HG03342 (cell line): Measurements from ENCODE around the gene ZCRB1.
"Not testable (repeated sequence)": the region's sequence is repeated elsewhere in the genome, so short reads cannot be mapped to it uniquely, and the experiment has no call there.

ENCODE experiments used
- ATAC-seq: cut with Tn5 transposase; IDR thresholded peaks from one replicate; pipeline ENCODE4 v1.9.1; 2021; ENCODE audit warnings: mild to moderate bottlenecking, moderate library complexity; ENCODE audit not compliant: unreplicated experiment

The ZCRB1 gene, protein sequence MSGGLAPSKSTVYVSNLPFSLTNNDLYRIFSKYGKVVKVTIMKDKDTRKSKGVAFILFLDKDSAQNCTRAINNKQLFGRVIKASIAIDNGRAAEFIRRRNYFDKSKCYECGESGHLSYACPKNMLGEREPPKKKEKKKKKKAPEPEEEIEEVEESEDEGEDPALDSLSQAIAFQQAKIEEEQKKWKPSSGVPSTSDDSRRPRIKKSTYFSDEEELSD

DNA sequence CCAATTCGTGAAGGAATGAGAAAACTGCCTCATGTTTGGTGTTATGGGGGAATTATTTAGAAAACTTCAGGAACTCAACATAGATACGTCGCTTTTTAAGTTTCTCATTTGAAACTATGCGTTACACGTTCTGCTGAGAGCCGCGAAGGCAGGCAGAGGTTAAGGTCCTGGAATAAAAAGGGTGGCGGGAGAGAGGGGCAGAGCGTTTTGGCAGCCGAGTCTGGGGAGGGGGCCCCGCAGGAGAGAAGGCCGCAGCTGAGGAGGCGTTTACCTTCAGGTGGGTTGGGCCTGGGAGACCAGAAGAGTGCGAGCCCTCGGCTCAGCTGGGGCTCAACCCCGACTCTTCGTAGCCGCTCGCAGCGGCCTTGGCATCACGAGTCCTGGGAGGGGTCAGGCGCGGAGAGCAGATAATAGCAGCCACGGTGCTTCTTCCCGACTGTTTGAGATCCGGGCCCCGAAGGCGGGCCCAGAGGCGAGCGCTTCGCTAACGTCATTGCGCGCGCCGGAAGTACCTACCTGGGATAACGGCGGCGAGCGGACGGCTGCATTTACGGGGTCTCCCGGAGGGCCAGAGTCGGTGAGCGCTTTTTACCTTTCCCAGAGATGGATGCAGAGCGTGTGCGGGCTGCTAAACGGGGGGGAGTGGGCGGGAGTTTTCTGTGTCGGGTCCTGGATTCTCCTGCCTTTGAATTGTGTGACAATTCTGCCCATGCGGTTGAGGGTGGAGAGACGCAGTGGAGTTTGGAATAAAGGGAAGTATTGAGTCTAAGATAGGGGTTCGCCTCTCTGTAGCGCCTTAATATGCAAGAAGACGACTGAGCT, at the start of gene ZCRB1, which contains the start of gene PPHLN1:
Gene ZCRB1 (minus strand): TSS at position 442 of the 822 bp plus-strand sequence. CDS start 1,992 bp downstream, outside the sequence.
Gene PPHLN1 (plus strand): TSS at position 515 of the 822 bp plus-strand sequence. CDS start 9,736 bp downstream, outside the sequence.
- peak; percentile 90 for ATAC-seq

DNA sequence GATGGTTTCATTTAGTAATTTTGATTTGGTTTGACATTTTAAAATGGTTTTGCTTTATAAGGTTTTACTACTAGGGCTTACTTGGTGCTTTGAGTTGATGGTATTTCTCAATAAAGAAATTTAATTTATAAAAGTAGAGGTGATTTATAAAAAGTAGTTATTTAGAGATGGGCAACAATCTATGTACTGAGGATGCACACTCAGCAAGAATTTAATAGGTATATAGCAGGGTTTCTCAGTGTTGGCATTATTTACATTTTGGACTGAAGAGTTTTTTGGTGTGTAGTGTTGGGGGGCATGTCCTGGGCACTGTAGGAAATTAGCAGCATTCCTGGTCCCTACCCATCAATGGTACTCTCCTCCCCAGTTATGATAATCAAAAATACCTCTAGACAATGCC, 47.8 kb upstream of the ZCRB1 start:
- no peak for ATAC-seq

DNA sequence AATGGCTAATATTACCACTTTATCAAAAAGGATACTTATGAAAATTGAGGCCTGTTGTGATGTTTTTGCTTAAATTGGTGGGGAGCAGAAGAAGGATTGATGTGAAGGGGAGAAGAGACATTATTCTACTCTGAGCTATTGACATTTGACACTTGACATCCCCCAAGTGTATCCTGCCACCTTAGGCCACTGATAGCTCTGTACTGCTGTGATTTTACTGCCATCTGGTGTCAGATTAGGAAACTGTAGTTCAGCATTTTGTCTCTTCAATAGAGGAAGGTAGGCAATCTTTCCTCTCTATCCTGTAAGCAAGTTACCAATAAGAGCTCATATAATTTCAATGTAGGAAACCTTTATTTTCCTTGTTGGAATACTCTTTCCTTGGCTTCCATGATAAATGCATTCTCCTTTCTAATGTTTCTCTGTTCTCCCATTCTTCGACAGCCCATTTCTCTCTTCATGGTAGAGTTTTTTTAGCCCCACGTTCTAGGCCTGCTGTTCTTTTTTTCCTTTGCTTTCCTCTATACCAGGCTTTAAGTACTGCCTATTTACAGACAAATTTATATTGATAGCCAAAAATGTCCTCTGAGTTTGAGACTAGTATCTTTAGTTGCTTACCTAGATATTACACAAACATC, 46.4 kb upstream of the ZCRB1 start:
- ATAC-seq, result peak; percentile 88

DNA sequence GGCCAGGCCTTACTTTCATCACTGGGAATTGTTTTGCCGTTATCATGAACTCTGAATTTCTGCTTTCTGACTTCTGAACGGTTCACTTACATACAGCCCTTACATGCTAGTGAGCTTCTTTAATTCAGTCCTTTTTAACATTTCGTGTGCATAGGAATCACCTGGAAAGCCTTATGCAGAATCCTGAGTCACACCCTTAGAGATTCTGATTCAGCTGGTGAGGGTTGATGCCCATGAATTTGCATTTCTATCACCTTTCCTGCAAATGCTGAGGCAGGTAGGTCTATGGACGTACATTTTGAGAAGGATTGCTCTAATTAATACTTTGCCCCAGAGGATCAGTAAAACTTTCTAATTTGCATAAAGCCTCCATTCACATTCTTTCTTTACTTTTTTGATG, 44.1 kb upstream of the ZCRB1 start:
- ATAC-seq, result no peak

DNA sequence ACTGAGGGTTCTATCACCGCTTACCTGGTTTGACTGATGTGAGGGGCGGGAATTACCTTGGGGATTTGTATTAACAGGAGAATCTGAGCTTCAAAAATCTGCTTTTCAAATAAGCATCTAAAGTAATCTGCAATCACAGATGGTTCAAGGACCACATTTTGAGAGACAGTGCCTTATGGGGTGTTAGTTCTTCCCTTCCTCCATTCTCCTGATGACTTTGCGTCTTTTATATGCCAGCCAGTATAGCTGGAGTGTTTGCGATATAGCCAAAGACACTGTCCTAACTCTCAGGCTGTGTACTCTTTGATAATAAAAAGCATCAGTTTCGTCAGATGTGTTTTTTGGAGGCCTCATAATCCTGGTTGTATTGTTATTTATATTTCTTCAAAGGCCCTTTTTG, 39.6 kb upstream of the ZCRB1 start:
- ATAC-seq, result no peak

DNA sequence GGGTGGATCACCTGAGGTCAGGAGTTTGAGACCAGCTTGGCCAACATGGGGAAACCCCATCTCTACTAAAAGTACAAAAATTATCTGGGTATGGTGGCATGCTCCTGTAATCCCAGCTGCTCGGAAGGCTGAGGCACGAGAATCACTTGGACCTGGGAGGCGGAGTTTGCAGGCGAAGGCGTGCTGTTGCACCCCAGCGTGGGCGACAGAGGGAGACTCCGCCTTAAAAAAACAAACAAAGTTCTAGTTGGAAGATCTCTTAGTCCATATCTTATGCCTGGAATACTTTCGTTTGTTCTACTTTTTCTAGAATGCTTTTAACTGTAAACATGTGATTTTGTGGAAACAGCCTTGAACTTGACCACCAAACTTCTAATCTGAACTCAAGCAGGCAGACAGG, 38.8 kb upstream of the ZCRB1 start:
- no peak for ATAC-seq

DNA sequence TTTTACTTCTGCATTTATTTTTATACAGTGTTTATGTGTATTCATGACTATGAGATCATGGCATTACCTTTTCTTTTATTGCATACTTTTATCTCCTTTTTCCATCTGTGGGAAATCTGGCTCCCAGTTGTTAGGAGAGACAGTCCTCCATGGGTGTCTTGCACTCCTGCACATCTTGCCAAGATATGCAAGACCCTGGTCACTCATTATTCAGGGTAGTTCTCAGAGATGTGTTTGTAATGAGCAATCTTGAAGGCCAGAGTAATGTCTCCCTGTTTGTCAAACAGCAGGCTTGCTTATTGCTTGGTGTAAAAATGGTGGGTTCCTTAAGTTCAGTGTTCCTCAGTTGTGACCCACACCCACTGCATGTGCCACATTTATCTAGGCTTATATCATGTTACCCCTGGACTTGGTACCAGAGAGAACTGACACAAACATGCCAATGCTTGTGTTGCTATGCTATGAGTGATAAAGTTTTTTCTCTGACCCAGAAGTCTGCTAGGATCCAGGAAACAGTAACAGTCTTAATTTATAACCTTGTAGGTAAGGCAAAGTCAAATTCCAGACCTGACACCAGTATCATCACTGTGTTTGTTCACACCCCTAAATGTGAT, 36.9 kb upstream of the ZCRB1 start:
- ATAC-seq, result no peak

DNA sequence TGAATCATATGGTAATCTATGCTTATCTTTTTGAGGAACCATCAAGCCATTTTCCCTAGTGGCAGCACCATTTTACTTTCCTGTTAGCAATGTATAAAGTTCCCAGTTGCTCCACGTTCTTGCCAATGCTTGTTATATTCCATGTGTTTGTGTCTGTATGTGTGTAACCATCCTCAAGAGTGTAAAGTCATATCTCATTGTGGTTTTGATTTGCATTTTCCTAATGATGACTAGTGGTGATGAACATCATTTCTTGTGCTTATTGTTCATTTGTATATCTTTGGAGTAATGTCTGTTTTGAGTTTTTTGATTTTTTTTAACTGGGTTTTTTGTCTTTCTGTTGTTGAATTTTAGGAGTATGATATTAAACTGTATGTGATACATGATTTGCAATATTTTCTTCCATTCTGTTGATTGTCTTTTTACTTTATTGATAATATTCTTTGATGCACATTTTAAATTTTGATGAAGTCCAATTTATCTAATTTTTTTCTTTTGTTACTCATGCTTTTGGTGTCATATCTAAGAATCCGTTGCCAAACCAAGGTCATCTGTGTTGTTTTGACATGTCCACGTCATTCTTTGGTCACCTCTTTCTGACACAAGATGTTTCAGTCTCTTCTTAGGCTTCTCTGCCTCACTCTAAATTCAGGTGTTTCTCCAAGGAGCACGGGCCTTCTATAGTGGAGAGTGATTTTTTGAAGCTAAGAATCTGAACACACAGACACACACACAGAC, 36.2 kb upstream of the ZCRB1 start:
- peak; percentile 35 for ATAC-seq

DNA sequence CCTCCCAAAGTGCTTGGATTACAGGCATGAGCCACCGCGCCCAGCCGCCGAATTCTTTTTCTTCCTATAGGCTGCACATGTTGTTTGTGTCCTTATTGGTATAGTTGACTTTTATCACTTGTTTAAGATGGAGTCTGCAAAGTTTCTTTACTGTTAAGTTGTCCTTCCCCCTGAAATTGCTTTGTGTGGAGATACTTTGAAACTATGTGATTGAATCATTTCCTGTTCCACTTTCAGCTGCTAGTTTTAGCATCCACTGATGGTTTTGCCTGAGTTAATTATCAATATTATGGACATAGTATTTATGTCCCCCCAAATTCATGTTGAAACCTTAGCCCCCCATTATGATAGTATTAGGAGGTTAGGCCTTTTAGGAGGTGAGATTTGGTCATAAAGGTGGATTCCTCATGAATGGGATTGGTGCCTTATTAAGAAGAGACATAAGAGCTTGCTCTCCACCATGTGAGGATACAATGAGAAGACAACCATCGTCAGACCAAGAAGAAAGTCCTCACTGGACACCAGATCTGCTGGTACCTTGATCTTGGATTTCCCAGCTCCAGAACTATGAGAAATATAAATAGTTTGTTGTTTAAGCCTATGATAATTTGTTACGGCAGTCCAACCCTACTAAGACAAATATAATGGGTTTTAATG, 35.0 kb upstream of the ZCRB1 start:
- peak; percentile 82 for ATAC-seq

DNA sequence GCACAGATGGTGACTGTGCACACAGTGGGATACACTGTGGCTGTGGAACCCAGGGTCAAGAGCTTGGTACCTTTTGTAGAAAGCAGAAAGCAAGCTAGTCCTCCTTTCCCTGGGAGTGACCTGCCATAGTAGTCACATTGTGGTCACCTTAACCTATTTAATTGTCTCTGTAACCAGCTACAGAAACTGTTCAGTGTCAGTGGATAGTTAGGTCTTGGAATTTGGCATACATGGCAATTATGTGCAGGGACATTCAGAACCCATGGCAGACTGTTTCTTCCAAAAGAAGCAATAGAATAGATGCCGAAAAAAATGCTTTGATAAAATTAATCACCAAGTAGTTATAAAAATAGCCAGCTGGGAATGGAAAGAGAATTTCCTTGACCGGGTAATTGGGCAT, 30.4 kb upstream of the ZCRB1 start:
- no peak for ATAC-seq

DNA sequence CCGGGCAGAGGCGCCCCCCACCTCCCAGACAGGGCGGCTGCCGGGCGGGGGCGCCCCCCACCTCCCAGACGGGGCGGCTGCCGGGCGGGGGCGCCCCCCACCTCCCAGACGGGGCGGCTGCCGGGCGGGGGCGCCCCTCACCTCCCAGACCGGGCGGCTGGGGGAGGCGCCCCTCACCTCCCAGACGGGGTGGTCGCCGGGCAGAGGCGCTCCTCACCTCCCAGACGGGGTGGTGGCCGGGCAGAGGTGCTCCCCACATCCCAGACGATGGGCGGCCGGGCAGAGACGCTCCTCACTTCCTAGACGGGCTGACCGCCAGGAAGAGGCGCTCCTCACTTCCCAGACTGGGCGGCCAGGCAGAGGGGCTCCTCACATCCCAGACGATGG, 24.1 kb upstream of the ZCRB1 start:
- not testable (repeated sequence) for ATAC-seq

DNA sequence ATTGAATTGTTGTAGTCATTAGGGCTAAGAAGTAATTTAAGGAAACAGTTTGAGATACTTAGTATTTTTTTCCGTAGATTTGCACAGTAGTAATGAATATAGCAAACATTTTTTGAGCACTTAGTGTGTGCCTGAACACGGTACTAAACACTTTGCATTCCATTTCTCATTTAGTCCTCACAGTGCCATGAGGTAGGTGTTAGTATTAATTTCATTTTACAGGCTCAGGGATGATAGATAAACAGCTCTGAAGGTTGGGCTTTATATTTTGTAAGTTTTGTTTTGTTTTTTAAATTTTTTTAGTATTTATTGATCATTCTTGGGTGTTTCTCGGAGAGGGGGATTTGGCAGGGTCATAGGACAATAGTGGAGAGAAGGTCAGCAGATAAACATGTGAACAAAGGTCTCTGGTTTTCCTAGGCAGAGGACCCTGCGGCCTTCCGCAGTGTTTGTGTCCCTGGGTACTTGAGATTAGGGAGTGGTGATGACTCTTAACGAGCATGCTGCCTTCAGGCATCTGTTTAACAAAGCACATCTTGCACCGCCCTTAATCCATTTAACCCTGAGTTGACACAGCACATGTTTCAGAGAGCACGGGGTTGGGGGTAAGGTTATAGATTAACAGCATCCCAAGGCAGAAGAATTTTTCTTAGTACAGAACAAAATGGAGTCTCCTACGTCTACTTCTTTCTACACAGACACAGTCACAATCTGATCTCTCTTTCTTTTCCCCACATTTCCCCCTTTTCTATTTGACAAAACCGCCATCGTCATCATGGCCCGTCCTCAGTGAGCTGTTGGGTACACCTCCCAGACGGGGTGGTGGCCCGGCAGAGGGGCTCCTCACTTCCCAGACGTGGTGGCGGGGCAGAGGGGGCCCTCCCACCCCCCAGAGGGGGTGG, 23.5 kb upstream of the ZCRB1 start:
- ATAC-seq, result not testable (repeated sequence)

DNA sequence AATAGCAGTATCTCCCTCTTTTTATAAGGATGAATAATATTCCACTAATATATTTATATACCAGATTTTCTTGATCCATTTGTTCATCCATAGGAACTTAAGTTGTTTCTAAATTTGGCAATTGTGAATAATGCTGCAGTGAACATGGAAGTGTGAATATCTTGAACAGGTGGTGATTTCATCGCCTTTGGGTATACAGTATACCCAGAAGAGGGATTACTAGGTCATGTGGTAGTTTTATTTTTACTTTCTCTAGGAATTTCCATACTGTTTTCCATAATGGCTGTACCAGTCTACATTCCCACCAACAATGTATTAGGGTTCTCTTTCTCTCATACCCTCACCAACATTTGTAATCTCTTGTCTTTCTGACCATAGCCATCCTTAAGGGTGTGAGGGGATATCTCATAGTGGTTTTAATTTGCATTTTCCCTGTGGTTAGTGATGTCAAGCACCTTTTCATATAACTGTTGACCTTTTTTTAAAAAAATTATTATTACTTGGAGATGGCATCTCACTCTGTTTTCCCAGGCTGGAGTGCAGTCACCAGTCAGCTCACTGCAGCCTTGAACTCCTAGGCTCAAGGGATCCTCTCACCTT, 20.6 kb upstream of the ZCRB1 start:
- no peak for ATAC-seq

DNA sequence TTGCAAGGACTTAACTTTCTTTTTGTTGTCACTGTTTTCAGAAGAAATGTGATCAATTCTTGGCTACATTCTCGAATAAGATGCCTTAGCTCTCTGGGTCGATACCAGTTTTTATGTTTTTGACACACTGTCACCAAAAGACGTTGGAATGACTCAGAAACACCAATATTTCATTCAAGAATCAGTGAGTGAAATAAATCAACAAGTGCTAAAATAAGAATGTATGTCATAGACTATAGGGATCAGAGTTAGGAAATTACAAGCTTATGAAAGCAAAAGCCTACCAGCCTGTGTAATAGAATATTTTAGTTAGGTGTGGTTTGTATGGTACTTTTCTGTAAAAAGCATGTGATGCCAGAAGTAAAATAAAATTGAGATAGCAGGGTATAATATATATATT, 17.8 kb upstream of the ZCRB1 start:
- no peak for ATAC-seq

DNA sequence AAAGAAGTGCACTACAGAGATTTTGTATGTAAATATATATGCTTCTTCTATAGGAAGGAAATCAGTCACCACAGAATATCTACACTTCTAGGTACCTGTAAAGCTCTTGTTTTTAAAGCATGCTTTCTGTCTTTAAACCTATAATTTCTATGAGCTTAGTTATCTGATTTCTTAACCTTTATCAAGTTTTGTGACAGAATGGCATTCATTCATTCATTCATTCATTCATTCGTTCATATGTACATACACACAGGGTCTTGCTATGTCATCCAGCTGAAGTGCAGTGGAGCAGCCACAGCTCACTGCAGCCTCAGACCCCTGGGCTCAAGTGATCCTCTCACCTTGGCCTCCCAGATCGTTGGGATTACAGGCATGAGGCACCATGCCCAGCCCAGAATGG, 16.1 kb upstream of the ZCRB1 start:
- no peak for ATAC-seq

DNA sequence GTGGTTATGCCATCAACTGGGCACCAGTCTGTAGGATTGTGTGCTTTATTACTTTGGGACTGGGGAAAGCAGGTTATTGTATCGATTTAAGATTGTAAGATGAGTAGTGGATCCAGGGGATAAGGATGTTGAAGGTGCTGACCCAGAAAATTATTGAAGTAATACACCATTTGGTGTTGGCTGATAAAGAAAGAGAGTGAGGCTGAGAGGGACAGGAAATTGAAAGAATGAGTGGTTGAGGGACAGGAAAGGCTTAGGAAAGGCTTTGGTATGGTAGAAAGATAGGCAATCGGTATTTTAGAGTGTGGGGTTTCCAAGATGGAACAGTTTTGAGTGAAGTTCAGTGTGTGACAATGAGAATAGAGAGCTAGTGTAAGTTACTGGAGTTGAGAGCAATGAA, 12.4 kb upstream of the ZCRB1 start:
- no peak for ATAC-seq

DNA sequence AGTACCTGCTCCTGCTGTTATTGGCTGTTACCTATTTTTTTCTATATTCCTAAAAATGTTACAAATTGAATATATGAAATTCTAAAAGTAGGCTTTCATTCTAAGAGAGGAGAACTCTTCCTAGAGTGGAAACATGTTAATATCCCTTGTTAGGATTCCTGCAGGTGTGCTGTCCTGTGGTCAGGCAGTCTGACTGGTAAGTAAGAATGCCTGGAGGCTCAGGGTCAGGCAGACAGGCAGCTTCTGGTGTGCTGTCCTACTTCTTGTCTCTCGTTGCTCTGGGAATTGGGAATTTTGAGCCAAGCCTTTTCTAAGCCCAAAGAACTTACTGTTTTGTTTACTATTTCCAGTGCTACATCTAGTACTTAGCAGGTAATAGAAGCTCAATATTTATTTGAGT, 10.4 kb upstream of the ZCRB1 start:
- ATAC-seq, result no peak

DNA sequence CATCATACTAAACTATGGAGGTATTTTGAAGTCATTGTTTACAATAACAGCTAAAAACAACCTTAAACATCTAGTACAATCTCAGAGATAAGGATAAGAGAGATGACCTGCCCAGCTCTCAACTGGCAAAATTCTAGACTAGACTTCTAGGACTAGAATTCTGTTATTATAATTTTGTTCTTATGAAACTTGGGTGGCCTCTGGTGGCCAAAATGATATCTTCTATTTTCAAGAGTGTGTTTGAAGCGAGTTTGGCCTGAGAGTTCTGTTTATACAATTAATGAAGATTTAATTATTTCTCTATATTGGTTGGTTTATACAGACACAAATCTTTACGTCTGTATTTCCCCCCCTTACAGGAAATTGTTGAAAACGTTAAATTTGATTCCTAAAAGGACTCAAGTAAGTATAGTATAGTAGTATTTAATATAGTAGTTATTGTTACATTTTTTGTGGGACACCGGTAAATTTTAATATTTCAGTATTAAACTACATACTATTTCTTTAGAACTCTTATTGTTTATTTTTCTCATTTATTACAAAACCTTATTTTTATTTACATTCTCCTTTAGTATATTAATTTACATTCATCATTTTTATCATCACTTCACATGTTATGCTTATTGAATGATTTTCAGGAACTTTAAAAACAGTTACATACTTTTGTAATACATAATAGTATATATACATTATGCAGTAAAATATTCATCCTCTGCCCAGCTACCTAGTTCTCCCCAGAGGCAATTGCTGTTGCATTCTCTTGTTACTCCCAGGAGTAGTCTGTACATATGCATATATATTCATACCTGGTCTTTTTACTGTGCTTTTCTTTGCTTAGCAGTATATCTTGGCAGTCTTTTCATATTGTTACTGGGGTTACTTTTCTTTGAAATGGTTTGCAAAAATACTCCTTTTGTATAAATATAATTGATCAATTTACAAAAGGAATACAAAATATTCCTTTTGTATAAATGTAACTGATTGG, 6.7 kb upstream of the ZCRB1 start:
- ATAC-seq, result peak; percentile 67
